Mesothelial cell of epicardium (in vitro differentiated cells): Measurements from ENCODE around the gene TM4SF18. TPM values are rescaled to one million over a fixed set of nuclear protein-coding genes. Genes with fewer than 3 reads are reported as not detected.

ENCODE experiments used
- DNase-seq, 2 experiments: peaks; one replicate each; pipeline ENCODE4 v3.0.0; 2021; ENCODE audit warnings: low spot score in 2 of 2; ENCODE audit not compliant: unreplicated experiment in 2 of 2
- H3K27ac Mint-ChIP-seq: 2 replicates; pipeline ENCODE4 v1.8.0; 2021; ENCODE audit warnings: mixed read lengths
- H3K27me3 Mint-ChIP-seq: 2 replicates; pipeline ENCODE4 v1.8.0; 2021; ENCODE audit warnings: low read depth, mixed read lengths
- H3K36me3 Mint-ChIP-seq: 2 replicates; pipeline ENCODE4 v1.8.0; 2021; ENCODE audit warnings: mixed read lengths
- H3K4me1 Mint-ChIP-seq: 2 replicates; pipeline ENCODE4 v1.8.0; 2021; ENCODE audit warnings: mixed read lengths
- H3K4me3 Mint-ChIP-seq: 2 replicates; pipeline ENCODE4 v1.8.0; 2021; ENCODE audit warnings: mild to moderate bottlenecking, moderate library complexity, mixed read lengths
- H3K9me3 Mint-ChIP-seq: 2 replicates; pipeline ENCODE4 v1.8.0; 2021; ENCODE audit warnings: mixed read lengths
- total RNA-seq: library from RNA; stranded (reverse); gene quantifications from 3 replicates; pipeline ENCODE4 v1.2.1, GENCODE V29; 2021
- TF ChIP-seq, protein P1 (sequence below): fragments of 200-600 bp; sonication (generic); IDR thresholded peaks from one replicate; pipeline ENCODE4 v1.5.0; 2021; ENCODE audit warnings: antibody characterized with exemption; ENCODE audit not compliant: unreplicated experiment

TM4SF18 gene
- total RNA-seq, 1 donor from 2014 or later: 0.13 TPM

DNA sequence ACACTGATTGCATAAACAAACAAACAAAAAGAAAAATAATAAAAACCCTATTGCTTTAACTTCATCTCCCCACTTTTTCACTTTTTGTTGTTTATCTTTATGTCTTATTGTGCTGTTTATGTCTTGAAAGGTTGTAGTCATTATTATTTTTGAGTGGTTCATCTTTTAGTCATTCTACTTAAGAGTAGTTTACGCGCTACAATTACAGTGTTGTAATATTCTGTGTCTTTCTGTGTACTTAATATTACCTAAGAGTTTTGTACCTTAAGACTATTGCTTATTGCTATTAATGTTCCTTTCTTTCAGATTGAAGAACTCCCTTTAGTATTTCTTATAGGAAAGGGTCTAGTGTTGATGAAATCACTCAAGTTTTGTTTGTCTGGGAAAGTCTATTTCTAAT, 28.1 kb downstream of the TM4SF18 start:
- no peak for DNase-seq
- H3K27ac Mint-ChIP-seq: no peak overlapping the region
- peaks cover 43% of the 10 kb centered on the region for H3K9me3 Mint-ChIP-seq
- no peak overlapping the region for H3K4me3 Mint-ChIP-seq
- H3K36me3 Mint-ChIP-seq: peaks cover 4% of the 10 kb centered on the region
- TF ChIP-seq, protein P1, sequence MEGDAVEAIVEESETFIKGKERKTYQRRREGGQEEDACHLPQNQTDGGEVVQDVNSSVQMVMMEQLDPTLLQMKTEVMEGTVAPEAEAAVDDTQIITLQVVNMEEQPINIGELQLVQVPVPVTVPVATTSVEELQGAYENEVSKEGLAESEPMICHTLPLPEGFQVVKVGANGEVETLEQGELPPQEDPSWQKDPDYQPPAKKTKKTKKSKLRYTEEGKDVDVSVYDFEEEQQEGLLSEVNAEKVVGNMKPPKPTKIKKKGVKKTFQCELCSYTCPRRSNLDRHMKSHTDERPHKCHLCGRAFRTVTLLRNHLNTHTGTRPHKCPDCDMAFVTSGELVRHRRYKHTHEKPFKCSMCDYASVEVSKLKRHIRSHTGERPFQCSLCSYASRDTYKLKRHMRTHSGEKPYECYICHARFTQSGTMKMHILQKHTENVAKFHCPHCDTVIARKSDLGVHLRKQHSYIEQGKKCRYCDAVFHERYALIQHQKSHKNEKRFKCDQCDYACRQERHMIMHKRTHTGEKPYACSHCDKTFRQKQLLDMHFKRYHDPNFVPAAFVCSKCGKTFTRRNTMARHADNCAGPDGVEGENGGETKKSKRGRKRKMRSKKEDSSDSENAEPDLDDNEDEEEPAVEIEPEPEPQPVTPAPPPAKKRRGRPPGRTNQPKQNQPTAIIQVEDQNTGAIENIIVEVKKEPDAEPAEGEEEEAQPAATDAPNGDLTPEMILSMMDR: no peak
- H3K4me1 Mint-ChIP-seq: peaks cover 10% of the 10 kb centered on the region
- H3K27me3 Mint-ChIP-seq: no peaks in the 10 kb centered on the region

DNA sequence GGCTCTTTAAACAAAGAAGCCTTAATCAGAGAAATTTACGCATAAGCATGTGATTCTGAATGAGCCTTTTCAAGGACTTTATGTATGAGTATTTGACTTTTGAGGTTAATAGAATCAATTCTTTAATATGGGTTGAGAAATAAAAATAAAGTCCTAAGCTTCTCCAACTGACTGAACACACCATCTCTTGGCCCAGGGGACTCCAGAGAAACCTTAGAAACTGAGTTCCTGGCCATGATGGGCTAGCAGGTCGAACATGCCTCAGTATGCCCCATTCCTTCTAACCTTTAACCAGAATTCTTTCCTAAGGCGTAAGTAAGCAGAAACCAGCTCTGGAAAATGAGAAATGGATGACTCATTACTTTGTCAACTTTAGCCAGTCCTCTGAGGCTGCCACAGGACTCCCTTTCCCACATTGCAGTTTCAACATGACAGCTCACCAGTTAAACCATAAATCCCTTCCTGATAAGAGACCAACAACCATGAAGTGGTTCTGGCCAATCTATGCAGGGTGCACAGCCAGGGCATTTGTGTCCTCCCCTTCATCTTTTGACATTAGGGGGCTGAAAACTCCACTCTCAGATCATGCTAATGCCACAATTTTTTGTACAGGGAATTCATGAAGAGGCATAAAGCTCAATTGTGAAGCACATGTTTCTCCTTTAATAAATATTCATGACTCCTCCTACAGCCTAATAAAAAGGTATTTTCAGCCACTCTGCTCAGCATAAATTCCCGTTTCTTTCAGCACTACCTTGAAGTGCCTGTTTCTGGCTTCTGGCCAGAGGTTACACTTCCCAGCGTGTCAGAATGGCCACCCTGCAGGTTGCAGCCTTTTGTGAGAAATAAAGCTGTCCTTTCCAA, 33.3 kb downstream of the TM4SF18 start:
- H3K9me3 Mint-ChIP-seq: peaks cover 33% of the 10 kb centered on the region
- DNase-seq: no peak
- H3K4me3 Mint-ChIP-seq: no peak overlapping the region
- peaks cover 4% of the 10 kb centered on the region for H3K36me3 Mint-ChIP-seq
- peak overlapping the region; percentile 93 for H3K27ac Mint-ChIP-seq
- TF ChIP-seq, protein P1: no peak
- no peaks in the 10 kb centered on the region for H3K27me3 Mint-ChIP-seq
- peaks cover 15% of the 10 kb centered on the region for H3K4me1 Mint-ChIP-seq

DNA sequence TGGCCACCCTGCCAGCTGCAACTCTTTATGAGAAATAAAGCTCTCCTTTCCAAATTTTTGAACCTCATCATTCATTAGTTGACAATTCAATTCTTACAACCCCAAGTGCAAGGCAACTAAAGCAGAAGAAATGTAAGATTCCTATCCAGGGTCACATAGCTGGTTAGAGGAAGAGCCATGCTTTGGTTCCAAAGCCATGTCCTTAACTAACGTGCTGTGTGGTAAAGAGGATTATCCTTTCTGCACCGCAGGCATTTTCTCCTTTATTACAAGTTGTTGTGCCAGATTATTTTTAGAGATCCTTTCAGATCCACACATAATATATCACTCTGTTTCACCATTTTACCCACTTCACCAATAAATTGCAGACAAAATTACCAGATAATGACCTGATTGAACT, 36.5 kb downstream of the TM4SF18 start:
- Mint-ChIP-seq H3K36me3 (no peaks in the 10 kb centered on the region), H3K4me3 (no peak overlapping the region), H3K27me3 (no peaks in the 10 kb centered on the region), H3K9me3 (peaks cover 15% of the 10 kb centered on the region), H3K27ac (no peak overlapping the region), H3K4me1 (peaks cover 15% of the 10 kb centered on the region)
- TF ChIP-seq, protein P1: no peak
- no peak for DNase-seq

DNA sequence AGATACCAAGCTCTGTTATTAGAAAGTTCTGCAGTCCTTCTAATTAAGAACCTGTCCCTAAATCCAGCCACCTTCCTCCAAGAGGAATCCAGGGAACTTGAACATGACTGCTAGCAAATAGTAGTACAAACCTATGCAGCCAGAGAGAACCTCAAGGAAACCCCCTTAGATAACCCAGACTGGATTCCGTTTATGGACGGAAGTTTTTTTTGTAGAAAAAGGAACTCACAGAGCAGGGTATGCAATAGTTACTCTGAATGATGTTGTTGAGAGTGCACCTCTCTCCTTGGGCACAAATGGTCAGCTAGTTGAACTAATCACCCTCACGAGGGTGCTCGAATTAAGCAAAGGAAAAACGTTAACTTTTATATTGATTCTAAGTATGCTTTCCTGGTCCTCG, 40.8 kb downstream of the TM4SF18 start:
- peaks cover 15% of the 10 kb centered on the region for H3K9me3 Mint-ChIP-seq
- H3K4me1 Mint-ChIP-seq: no peaks in the 10 kb centered on the region
- TF ChIP-seq, protein P1: no peak
- DNase-seq: no peak
- H3K36me3 Mint-ChIP-seq: no peaks in the 10 kb centered on the region
- H3K27me3 Mint-ChIP-seq: no peaks in the 10 kb centered on the region
- no peak overlapping the region for H3K27ac Mint-ChIP-seq
- no peak overlapping the region for H3K4me3 Mint-ChIP-seq

DNA sequence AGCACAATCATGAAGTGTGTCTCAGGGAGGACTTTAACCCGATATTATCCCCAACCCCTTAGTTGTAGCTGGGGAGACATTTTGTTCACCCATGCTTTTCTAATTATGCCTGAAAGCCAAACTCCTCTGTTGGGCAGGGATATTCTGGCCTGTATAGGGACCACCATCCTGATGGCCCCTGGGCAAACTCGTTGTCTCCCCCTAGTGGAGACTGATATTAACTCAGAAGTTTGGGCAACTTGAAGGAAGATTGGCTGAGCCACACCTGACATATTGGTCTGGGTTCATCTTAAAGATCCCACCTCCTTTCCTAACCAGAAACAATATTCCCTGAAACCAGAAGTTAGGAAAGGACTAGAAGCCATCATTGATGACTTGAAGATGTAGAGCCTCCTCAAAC, 42.3 kb downstream of the TM4SF18 start:
- Mint-ChIP-seq H3K4me1 (no peaks in the 10 kb centered on the region), H3K9me3 (peaks cover 15% of the 10 kb centered on the region), H3K27me3 (no peaks in the 10 kb centered on the region), H3K27ac (no peak overlapping the region), H3K4me3 (no peak overlapping the region), H3K36me3 (no peaks in the 10 kb centered on the region)
- DNase-seq: no peak
- TF ChIP-seq, protein P1: peak; percentile 53
